ENCODE measurements around the gene CRKL.

The CRKL gene

GRCh38 chr22:20957683-20958431 is 40.6 kb downstream of the CRKL start:
- Histone ChIP-seq H3K4me2 (ENCODE audit: low read length) (no peak overlapping the region), H3K4me3 (ENCODE audit: low read length) (no peak overlapping the region)

GRCh38 chr22:20959578-20960461 is 42.6 kb downstream of the CRKL start:
- Histone ChIP-seq H3K27me3 (ENCODE audit: low read depth, low read length) (peaks cover 10% of the 10 kb centered on the region), H3K27ac (ENCODE audit: low read length) (no peak overlapping the region), H3K9ac (ENCODE audit: low read length) (no peak overlapping the region), H3K9me3 (ENCODE audit: insufficient read depth, low read length) (no peaks in the 10 kb centered on the region), H3K4me1 (ENCODE audit: low read length) (peaks cover 4% of the 10 kb centered on the region; the same call in 1 of the 2 replicates), H3K4me3 (ENCODE audit: low read length) (no peak overlapping the region), H2AFZ (ENCODE audit: low read depth, low read length) (no peak overlapping the region), H3K79me2 (ENCODE audit: low read length) (no peaks in the 10 kb centered on the region), H3K36me3 (replicated peaks; ENCODE audit: low read depth, low read length) (no peaks in the 10 kb centered on the region), H3K4me2 (ENCODE audit: low read length) (no peak overlapping the region), H4K20me1 (ENCODE audit: insufficient read depth, low read length) (no peaks in the 10 kb centered on the region)
- TF ChIP-seq EZH2phosphoT487 (IDR thresholded peaks at IDR 0.05; ENCODE audit: low read depth) (no peak), CTCF (IDR thresholded peaks at IDR 0.05; ENCODE audit: low read depth, low read length) (no peak)

More at GRCh38 chr22:20957683-20958431, 40.6 kb downstream of the CRKL start:
- Histone ChIP-seq H2AFZ (ENCODE audit: low read depth, low read length) (no peak overlapping the region), H3K27ac (ENCODE audit: low read length) (no peak overlapping the region), H3K4me1 (ENCODE audit: low read length) (peaks cover 4% of the 10 kb centered on the region; the same call in 1 of the 2 replicates), H3K9me3 (ENCODE audit: insufficient read depth, low read length) (no peaks in the 10 kb centered on the region), H3K27me3 (ENCODE audit: low read depth, low read length) (no peaks in the 10 kb centered on the region), H4K20me1 (ENCODE audit: insufficient read depth, low read length) (peaks cover 14% of the 10 kb centered on the region), H3K9ac (ENCODE audit: low read length) (no peak overlapping the region), H3K79me2 (ENCODE audit: low read length) (peaks cover 14% of the 10 kb centered on the region), H3K36me3 (replicated peaks; ENCODE audit: low read depth, low read length) (peaks cover 14% of the 10 kb centered on the region)
- no peak for TF ChIP-seq EZH2phosphoT487 (IDR thresholded peaks at IDR 0.05; ENCODE audit: low read depth)
- TF ChIP-seq CTCF (IDR thresholded peaks at IDR 0.05; ENCODE audit: low read depth, low read length) = no peak

- TF ChIP-seq EZH2phosphoT487 (IDR thresholded peaks at IDR 0.05; ENCODE audit: low read depth) (no peak), CTCF (IDR thresholded peaks at IDR 0.05; ENCODE audit: low read depth, low read length) (no peak)
- H3K4me1 ChIP-seq (ENCODE audit: low read length) = peaks cover 7% of the 10 kb centered on the region
- H3K9me3 ChIP-seq (ENCODE audit: insufficient read depth, low read length) = no peaks in the 10 kb centered on the region
- no peaks in the 10 kb centered on the region for H3K79me2 ChIP-seq (ENCODE audit: low read length)
- H3K36me3 ChIP-seq (replicated peaks; ENCODE audit: low read depth, low read length) = no peaks in the 10 kb centered on the region
- H3K27me3 ChIP-seq (ENCODE audit: low read depth, low read length) = peaks cover 16% of the 10 kb centered on the region
- H4K20me1 ChIP-seq (ENCODE audit: insufficient read depth, low read length) = no peaks in the 10 kb centered on the region
- no peak overlapping the region for H3K27ac ChIP-seq (ENCODE audit: low read length)
- H3K4me2 ChIP-seq (ENCODE audit: low read length) = no peak overlapping the region
- no peak overlapping the region for H3K9ac ChIP-seq (ENCODE audit: low read length)
- H2AFZ ChIP-seq (ENCODE audit: low read depth, low read length) = no peak overlapping the region
- no peak overlapping the region for H3K4me3 ChIP-seq (ENCODE audit: low read length)
These were observed 43.4 kb downstream of the CRKL start for GRCh38 chr22:20960609-20961008.

- Histone ChIP-seq H3K9me3 (ENCODE audit: insufficient read depth, low read length) (no peaks in the 10 kb centered on the region), H4K20me1 (ENCODE audit: insufficient read depth, low read length) (no peaks in the 10 kb centered on the region), H3K27me3 (ENCODE audit: low read depth, low read length) (peaks cover 20% of the 10 kb centered on the region), H2AFZ (ENCODE audit: low read depth, low read length) (no peak overlapping the region), H3K27ac (ENCODE audit: low read length) (no peak overlapping the region), H3K36me3 (replicated peaks; ENCODE audit: low read depth, low read length) (no peaks in the 10 kb centered on the region), H3K4me3 (ENCODE audit: low read length) (no peak overlapping the region), H3K4me1 (ENCODE audit: low read length) (peaks cover 7% of the 10 kb centered on the region), H3K9ac (ENCODE audit: low read length) (no peak overlapping the region), H3K4me2 (ENCODE audit: low read length) (no peak overlapping the region), H3K79me2 (ENCODE audit: low read length) (no peaks in the 10 kb centered on the region)
- TF ChIP-seq EZH2phosphoT487 (IDR thresholded peaks at IDR 0.05; ENCODE audit: low read depth) (no peak), CTCF (IDR thresholded peaks at IDR 0.05; ENCODE audit: low read depth, low read length) (no peak)
These were observed 45.3 kb downstream of the CRKL start for GRCh38 chr22:20962491-20962945.
